ENCODE data around the gene SFMBT2. TPM values are rescaled to one million over a fixed set of nuclear protein-coding genes. Genes with fewer than 3 reads are reported as not detected.
"Not testable (repeated sequence)": the region's sequence is repeated elsewhere in the genome, so short reads cannot be mapped to it uniquely, and the experiment has no call there.

Gene SFMBT2
- total RNA-seq, 2 experiments from 2014 or later, result 50.6 to 52.4 TPM

- no peak overlapping the region for H3K27ac Mint-ChIP-seq
- POLR2A ChIA-PET, result no interaction called here
- H3K4me3 Mint-ChIP-seq, result no peak overlapping the region
- ATAC-seq (ENCODE audit: low read depth) (no peak), DNase-seq (no peak)
- H3K27me3 Mint-ChIP-seq, result no peaks in the 10 kb centered on the region
- peaks cover under 1% of the 10 kb centered on the region for H3K9me3 Mint-ChIP-seq
- peaks cover 21% of the 10 kb centered on the region for H3K4me1 Mint-ChIP-seq
- H3K36me3 Mint-ChIP-seq, result peaks cover 44% of the 10 kb centered on the region
Measured at GRCh38 chr10:7312488-7312857, 98.4 kb downstream of the SFMBT2 start.

- not testable (repeated sequence) for H3K27me3 Mint-ChIP-seq
Measured at GRCh38 chr10:7311850-7312487, 98.9 kb downstream of the SFMBT2 start.

DNA sequence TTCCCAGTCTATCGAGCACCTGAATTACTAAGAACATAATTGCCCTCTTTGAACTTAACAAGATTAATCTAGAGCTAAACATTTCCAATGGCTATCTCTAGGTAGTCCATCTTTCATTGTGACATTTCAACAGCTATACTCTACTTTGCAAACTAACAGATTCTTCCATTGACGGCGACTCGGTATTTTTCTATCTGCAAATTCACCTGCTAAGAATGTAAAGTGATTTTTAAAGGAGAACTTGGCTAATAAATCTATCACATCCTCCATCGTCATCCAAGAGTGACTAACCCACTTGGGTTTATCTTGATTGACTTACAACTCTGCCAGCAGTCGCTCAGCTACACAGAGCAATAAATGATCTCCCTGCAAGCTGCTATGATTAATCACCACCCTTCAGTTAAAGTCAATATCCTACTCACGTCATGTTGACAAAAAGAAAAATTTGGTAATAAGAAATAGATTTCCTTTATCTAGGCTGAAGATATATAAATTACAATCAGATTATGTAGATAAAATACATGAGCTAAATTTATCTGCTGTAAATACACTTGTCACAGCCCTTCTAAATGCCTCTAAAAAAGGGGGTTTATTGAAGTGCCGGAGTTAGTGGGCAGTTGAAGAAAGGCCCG lies 99.5 kb downstream of the SFMBT2 start:
- Mint-ChIP-seq H3K4me3 (no peak overlapping the region), H3K9me3 (peaks cover 4% of the 10 kb centered on the region), H3K36me3 (peaks cover 44% of the 10 kb centered on the region), H3K27me3 (no peaks in the 10 kb centered on the region), H3K27ac (no peak overlapping the region), H3K4me1 (peaks cover 18% of the 10 kb centered on the region)
- POLR2A ChIA-PET, result interaction anchor here (1.0 kb wide), 1 partner anchor 22 kb away, joined by 3 read pairs; no protein-coding TSS in a partner anchor
- DNase-seq (no peak), ATAC-seq (ENCODE audit: low read depth) (no peak)

More at GRCh38 chr10:7311850-7312487, 98.9 kb downstream of the SFMBT2 start:
- DNase-seq; H3K27ac Mint-ChIP-seq; ATAC-seq (ENCODE audit: low read depth); H3K9me3 Mint-ChIP-seq; H3K4me3 Mint-ChIP-seq: not testable (repeated sequence)
- H3K4me1 Mint-ChIP-seq, result peaks cover 21% of the 10 kb centered on the region
- H3K36me3 Mint-ChIP-seq, result peaks cover 46% of the 10 kb centered on the region
- POLR2A ChIA-PET, result interaction anchor here (1.0 kb wide), 1 partner anchor 21 kb away, joined by 3 read pairs; no protein-coding TSS in a partner anchor

- peaks cover 8% of the 10 kb centered on the region for H3K4me1 Mint-ChIP-seq
- no peak for DNase-seq
- H3K36me3 Mint-ChIP-seq, result peaks cover 47% of the 10 kb centered on the region
- peaks cover 4% of the 10 kb centered on the region for H3K9me3 Mint-ChIP-seq
- no peak overlapping the region for H3K4me3 Mint-ChIP-seq
- H3K27ac Mint-ChIP-seq, result no peak overlapping the region
- no peaks in the 10 kb centered on the region for H3K27me3 Mint-ChIP-seq
- POLR2A ChIA-PET, result no interaction called here
- no peak for ATAC-seq (ENCODE audit: low read depth)
Measured at GRCh38 chr10:7310076-7310475, 100.8 kb downstream of the SFMBT2 start.

DNA sequence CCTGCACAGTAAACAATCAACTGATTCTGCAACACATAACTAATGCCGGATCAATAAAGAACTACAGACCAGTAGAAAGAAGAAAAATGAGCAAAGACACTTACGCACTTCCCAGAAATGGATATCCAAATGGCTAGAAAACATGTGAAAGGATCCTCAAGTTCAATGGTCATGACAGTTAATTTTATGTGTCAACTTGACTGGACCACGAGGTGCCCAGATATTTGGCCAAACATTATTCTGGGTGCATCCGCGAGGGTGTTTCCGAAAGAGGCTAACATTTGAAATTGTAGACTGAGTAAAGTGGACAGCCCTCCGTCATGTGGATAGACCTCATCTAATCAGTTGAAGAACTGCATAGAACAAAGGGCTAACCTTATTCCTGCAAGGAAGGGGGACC lies 102.0 kb downstream of the SFMBT2 start:
- ATAC-seq (ENCODE audit: low read depth), result no peak
- Mint-ChIP-seq H3K9me3 (peaks cover 4% of the 10 kb centered on the region), H3K4me1 (no peaks in the 10 kb centered on the region), H3K36me3 (peaks cover 55% of the 10 kb centered on the region), H3K27me3 (no peaks in the 10 kb centered on the region), H3K4me3 (no peak overlapping the region), H3K27ac (no peak overlapping the region)
- no peak for DNase-seq
- POLR2A ChIA-PET, result no interaction called here

DNA sequence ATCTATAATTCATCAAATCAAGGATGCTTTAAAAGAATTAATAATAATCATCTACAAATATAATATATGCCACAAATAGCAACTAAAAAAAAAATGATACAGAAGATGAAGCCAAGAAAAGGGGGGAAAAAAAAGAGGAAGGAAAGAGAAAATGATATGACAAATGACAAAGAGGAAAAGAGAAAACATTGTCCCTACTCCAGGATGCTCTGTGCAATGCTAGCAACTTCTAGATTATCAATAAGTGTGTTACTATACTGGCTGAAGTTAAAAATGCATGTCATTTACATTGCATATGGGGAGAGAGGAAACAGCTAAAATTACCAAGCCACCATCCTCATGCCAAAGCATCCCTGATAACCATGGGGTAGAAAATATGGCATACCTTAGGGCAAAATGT lies 104.2 kb downstream of the SFMBT2 start:
- POLR2A ChIA-PET, result no interaction called here
- DNase-seq (no peak), ATAC-seq (ENCODE audit: low read depth) (no peak)
- peaks cover 4% of the 10 kb centered on the region for H3K9me3 Mint-ChIP-seq
- H3K27ac Mint-ChIP-seq, result no peak overlapping the region
- no peaks in the 10 kb centered on the region for H3K27me3 Mint-ChIP-seq
- H3K36me3 Mint-ChIP-seq, result peaks cover 51% of the 10 kb centered on the region
- no peaks in the 10 kb centered on the region for H3K4me1 Mint-ChIP-seq
- no peak overlapping the region for H3K4me3 Mint-ChIP-seq

DNA sequence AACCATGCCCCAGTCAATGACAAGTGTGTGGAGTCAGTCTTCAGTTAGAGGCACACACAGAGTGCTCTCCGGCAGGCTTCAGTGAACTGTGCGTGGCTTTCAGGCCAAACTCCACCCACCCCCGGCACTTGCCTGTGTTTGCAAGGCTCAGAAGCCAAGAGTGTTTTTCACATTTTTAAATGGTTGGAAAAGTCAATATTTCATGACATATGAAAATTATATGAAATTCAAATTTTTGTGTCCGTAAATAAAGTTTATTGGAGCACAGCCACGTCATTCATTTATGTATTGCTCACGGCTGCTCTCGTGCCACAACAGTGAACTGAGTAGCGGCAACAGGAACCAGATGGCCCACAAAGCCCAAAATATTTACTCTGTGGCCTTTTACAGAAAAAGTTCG lies 104.7 kb downstream of the SFMBT2 start:
- DNase-seq (no peak), ATAC-seq (ENCODE audit: low read depth) (no peak)
- POLR2A ChIA-PET, result no interaction called here
- Mint-ChIP-seq H3K27ac (no peak overlapping the region), H3K4me3 (no peak overlapping the region), H3K4me1 (peaks cover under 1% of the 10 kb centered on the region), H3K27me3 (no peaks in the 10 kb centered on the region), H3K36me3 (peaks cover 47% of the 10 kb centered on the region), H3K9me3 (peaks cover 4% of the 10 kb centered on the region)

DNA sequence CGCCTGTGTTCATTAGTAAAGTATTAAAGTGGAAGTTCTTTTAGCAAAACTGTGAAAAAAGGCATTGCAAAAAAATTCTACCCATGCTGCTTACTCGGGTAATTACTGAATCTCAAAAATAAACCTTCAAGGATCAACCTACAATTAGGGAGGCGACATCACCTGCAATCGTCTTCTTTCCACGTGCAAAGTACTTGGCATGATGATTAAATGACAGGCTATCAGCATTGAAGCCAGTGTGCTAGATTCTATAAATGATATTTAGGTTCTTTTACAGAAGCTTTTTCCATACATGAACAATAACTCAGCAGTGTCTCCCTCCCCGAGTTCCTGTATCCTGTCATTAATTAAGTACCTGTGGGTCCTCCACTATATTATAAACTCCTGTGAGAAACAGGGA lies 105.8 kb downstream of the SFMBT2 start:
- POLR2A ChIA-PET, result no interaction called here
- peaks cover 42% of the 10 kb centered on the region for H3K36me3 Mint-ChIP-seq
- DNase-seq (no peak), ATAC-seq (ENCODE audit: low read depth) (no peak)
- no peak overlapping the region for H3K4me3 Mint-ChIP-seq
- H3K9me3 Mint-ChIP-seq, result peaks cover 4% of the 10 kb centered on the region
- H3K27me3 Mint-ChIP-seq, result no peaks in the 10 kb centered on the region
- H3K4me1 Mint-ChIP-seq, result peaks cover 5% of the 10 kb centered on the region
- H3K27ac Mint-ChIP-seq, result no peak overlapping the region

GRCh38 chr10:7304110-7304509 lies 106.7 kb downstream of the SFMBT2 start:
- peaks cover 4% of the 10 kb centered on the region for H3K9me3 Mint-ChIP-seq
- H3K27ac Mint-ChIP-seq, result no peak overlapping the region
- POLR2A ChIA-PET, result no interaction called here
- H3K36me3 Mint-ChIP-seq, result peaks cover 40% of the 10 kb centered on the region
- ATAC-seq (ENCODE audit: low read depth), result no peak
- no peak for DNase-seq
- H3K27me3 Mint-ChIP-seq, result no peaks in the 10 kb centered on the region
- no peak overlapping the region for H3K4me3 Mint-ChIP-seq
- H3K4me1 Mint-ChIP-seq, result peaks cover 5% of the 10 kb centered on the region

DNA sequence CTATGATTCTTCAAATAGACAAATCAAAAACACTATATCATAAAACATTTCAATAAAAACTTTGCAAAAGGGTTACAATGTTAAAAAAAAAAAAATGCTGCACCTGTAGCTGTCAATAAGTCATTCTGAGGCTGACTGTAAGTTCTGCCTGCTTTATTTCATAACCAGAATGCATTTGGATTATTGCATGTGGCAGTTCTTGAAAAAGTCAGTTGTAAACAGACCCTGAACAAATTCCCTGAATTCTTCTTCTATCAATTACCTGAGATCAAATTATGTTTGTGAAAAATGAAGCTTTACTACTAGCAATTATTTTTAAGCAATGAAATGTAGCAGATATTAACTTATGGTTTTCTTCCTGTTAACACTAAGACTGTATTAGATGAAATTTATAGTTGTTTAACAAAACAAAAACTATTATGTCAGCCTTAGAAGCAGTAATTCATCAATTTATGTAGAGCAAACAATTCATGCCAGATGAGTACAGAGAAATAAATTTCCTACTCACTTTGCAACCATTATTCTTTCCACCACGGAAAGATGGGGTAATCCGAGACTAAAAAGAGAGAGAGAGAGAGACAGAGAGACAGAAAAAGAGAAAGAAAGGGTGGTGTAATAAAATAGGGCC lies 107.8 kb downstream of the SFMBT2 start:
- peaks cover 9% of the 10 kb centered on the region for H3K4me1 Mint-ChIP-seq
- POLR2A ChIA-PET, result no interaction called here
- no peak overlapping the region for H3K4me3 Mint-ChIP-seq
- peaks cover 4% of the 10 kb centered on the region for H3K9me3 Mint-ChIP-seq
- ATAC-seq (ENCODE audit: low read depth) (no peak), DNase-seq (no peak)
- H3K36me3 Mint-ChIP-seq, result peaks cover 42% of the 10 kb centered on the region
- H3K27me3 Mint-ChIP-seq, result no peaks in the 10 kb centered on the region
- no peak overlapping the region for H3K27ac Mint-ChIP-seq

DNA sequence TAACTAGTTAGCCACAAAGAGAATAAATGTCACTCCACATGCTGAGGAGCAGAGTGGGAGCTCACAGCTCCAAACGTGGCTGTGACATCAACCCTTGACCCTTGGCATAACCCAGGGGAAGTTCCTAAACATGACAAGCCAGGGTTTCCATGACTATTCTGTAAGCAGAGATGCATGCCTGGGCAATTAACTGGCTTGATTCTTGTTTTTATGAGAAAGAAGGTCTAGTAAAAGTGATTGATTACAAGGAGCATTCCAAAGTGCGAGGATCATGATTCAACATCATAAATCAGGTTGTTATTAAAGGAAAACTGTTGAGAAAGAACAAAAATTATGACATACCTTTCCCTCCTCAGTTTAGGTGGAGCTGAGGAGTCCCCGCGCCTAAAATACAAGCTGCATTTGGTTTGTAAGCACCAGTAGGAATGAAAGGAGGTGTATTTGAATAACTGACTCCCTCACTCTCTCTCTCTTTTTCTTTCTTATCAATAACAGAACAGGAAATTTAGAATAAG lies 108.4 kb downstream of the SFMBT2 start:
- H3K27ac Mint-ChIP-seq, result no peak overlapping the region
- H3K36me3 Mint-ChIP-seq, result peaks cover 44% of the 10 kb centered on the region
- POLR2A ChIA-PET, result no interaction called here

GRCh38 chr10:7301006-7301778 lies 109.6 kb downstream of the SFMBT2 start:
- POLR2A ChIA-PET, result no interaction called here
- Mint-ChIP-seq H3K4me1 (peaks cover 19% of the 10 kb centered on the region), H3K27me3 (no peaks in the 10 kb centered on the region), H3K9me3 (no peaks in the 10 kb centered on the region), H3K4me3 (no peak overlapping the region), H3K36me3 (peaks cover 46% of the 10 kb centered on the region), H3K27ac (no peak overlapping the region)
- DNase-seq (no peak), ATAC-seq (ENCODE audit: low read depth) (no peak)

More for the DNA sequence above, 108.4 kb downstream of the SFMBT2 start:
- Mint-ChIP-seq H3K9me3 (peaks cover 3% of the 10 kb centered on the region), H3K4me1 (peaks cover 9% of the 10 kb centered on the region), H3K4me3 (no peak overlapping the region), H3K27me3 (no peaks in the 10 kb centered on the region)
- ATAC-seq (ENCODE audit: low read depth), result no peak
- DNase-seq, result no peak

GRCh38 chr10:7300384-7300971 lies 110.4 kb downstream of the SFMBT2 start:
- H3K9me3 Mint-ChIP-seq, result no peaks in the 10 kb centered on the region
- POLR2A ChIA-PET, result no interaction called here
- H3K27ac Mint-ChIP-seq, result no peak overlapping the region
- ATAC-seq (ENCODE audit: low read depth), result no peak
- no peak overlapping the region for H3K4me3 Mint-ChIP-seq
- H3K27me3 Mint-ChIP-seq, result no peaks in the 10 kb centered on the region
- peaks cover 44% of the 10 kb centered on the region for H3K36me3 Mint-ChIP-seq
- DNase-seq, result no peak
- H3K4me1 Mint-ChIP-seq, result peaks cover 19% of the 10 kb centered on the region

All from activated naive CD8-positive, alpha-beta T cell treated with anti-CD3 and anti-CD28 coated beads, Interleukin-2, amount 10 ng/mL, durations not matched to agents 7 days and 5 days (primary cell).